Activated T-cell treated with anti-CD3 and anti-CD28 coated beads, Interleukin-2, amount 50 U/mL, for 72 hours (primary cell): ENCODE results near the gene TPM3. TPM values are rescaled to one million over a fixed set of nuclear protein-coding genes. Genes with fewer than 3 reads are reported as not detected.

Experiments
- total RNA-seq, 2 donors: library from RNA; stranded (reverse); gene quantifications; one replicate each; pipeline ENCODE4 v1.2.3, GENCODE V29; 2022

TPM3 gene
- total RNA-seq, 2 donors from 2014 or later = 456 to 468 TPM

Other genes starting within 250 kb of the TPM3 start
- gene DENND4B, start 245.4 kb downstream of the TPM3 start, total RNA-seq = 100 to 1,000 TPM; 105 to 108 TPM
- gene CRTC2, start 233.5 kb downstream of the TPM3 start, total RNA-seq = 100 to 1,000 TPM; 107 to 121 TPM
- 10 to 100 TPM; 86.5 to 90.7 TPM for gene SLC39A1, start 228.6 kb downstream of the TPM3 start, total RNA-seq
- 10 to 100 TPM; 13.7 to 13.9 TPM for gene CREB3L4, start 224.2 kb downstream of the TPM3 start, total RNA-seq
- 100 to 1,000 TPM; 130 to 133 TPM for gene JTB, start 214.4 kb downstream of the TPM3 start, total RNA-seq
- 10 to 100 TPM; 33.9 to 62.7 TPM for gene RAB13, start 205.8 kb downstream of the TPM3 start, total RNA-seq
- 1,000 to 10,000 TPM; 1,821 to 1,822 TPM for gene RPS27, start 201.3 kb downstream of the TPM3 start, total RNA-seq
- under 1 TPM; 0.07 to 0.14 TPM for gene NUP210L, start 37.0 kb downstream of the TPM3 start, total RNA-seq
- not detected for gene CFAP141, start 14.2 kb upstream of the TPM3 start, total RNA-seq
- gene UBAP2L, start 28.9 kb upstream of the TPM3 start, total RNA-seq = 100 to 1,000 TPM; 166 to 171 TPM
- gene HAX1, start 80.5 kb upstream of the TPM3 start, total RNA-seq = 100 to 1,000 TPM; 306 to 310 TPM
- gene AQP10, start 129.0 kb upstream of the TPM3 start, total RNA-seq = not detected
- gene ATP8B2, start 133.4 kb upstream of the TPM3 start, total RNA-seq = 10 to 100 TPM; 37.4 to 52.6 TPM
- gene IL6R, start 213.2 kb upstream of the TPM3 start, total RNA-seq = 10 to 100 TPM in 1 of 2 donors, 1 to 10 TPM in 1; 5.7 to 12.6 TPM